ENCODE measurements around the gene RERG.

Gene RERG, protein sequence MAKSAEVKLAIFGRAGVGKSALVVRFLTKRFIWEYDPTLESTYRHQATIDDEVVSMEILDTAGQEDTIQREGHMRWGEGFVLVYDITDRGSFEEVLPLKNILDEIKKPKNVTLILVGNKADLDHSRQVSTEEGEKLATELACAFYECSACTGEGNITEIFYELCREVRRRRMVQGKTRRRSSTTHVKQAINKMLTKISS

DNA sequence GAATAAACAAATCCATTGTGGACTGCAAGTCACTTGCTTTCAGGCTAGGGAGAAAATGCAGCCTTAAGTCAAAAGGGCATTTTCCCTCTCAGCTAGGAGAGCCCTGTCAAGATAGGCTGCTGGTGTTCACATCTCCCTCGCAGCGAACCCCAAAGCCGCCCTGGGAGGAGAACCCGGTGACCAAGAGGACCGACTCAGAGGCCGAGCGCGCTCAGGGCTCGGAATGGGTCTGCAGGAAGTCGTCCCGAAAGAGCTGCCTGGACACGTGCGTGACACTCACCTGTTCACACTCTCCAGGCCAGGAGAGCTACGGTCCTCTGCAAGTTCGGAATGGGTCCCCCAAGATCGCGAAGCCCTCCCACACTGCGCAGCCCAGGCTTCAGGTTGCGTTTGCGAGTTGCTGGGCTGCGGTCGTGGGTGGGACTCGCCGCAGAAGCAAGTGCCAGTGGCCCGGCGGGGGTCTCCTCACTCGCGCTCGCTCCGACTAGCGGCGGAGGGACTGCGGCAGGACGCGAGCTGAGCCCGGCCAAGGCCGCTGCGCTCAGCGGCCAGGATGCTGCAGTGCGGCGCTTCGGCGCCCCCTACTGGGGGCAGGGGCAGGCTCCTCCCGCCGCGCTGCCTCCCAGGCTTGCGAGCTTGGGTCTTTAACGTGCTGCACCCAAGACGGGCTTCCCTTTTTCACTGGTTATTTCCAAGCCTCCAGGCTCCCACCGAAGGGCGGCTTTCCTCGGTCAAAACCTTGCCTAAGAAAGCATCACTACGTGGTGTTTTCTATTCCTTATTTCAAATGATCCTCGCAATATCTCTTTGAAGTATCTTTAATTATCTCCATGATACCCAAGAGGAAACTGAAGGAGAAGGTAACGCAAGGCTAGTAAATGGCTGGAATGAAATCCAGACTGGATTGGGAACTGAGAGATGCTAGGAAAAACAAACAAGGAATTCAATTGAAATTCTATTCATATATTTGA, at the start of gene RERG:
TSS of gene RERG (minus strand) at position 503 of the 971 bp plus-strand sequence. CDS start 3,928 bp downstream, outside the sequence.
- TF ChIP-seq, protein P1, sequence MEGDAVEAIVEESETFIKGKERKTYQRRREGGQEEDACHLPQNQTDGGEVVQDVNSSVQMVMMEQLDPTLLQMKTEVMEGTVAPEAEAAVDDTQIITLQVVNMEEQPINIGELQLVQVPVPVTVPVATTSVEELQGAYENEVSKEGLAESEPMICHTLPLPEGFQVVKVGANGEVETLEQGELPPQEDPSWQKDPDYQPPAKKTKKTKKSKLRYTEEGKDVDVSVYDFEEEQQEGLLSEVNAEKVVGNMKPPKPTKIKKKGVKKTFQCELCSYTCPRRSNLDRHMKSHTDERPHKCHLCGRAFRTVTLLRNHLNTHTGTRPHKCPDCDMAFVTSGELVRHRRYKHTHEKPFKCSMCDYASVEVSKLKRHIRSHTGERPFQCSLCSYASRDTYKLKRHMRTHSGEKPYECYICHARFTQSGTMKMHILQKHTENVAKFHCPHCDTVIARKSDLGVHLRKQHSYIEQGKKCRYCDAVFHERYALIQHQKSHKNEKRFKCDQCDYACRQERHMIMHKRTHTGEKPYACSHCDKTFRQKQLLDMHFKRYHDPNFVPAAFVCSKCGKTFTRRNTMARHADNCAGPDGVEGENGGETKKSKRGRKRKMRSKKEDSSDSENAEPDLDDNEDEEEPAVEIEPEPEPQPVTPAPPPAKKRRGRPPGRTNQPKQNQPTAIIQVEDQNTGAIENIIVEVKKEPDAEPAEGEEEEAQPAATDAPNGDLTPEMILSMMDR (IDR thresholded peaks at IDR 0.05; ENCODE audit: insufficient read depth, low read depth, low read length, missing control alignments): peak; percentile 97
- peak; percentile 81 for DNase-seq (ENCODE audit: low read depth)
- no peak within 1 kb of the TSS for H3K4me3 ChIP-seq (ENCODE audit: low read depth, low read length)

DNA sequence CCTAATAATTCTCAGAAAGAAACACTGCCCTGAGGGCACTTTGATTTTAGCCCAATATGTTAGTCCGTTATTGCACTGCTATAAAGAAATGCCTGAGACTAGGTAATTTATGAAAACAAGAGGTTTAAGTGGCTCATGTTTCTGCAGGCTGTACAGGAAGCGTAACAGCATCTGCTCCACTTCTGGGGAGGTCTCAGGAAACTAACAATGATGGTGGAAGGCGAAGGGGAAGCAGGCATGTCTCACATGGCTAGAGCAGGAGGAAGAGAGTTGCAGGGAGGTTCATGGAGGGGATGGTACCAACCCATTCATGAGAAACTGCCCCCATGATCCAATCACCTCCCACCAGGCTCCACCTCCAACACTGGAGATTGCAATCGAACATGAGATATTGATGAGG, 49.4 kb upstream of the RERG start:
- H3K4me3 ChIP-seq (ENCODE audit: low read depth, low read length): no peak overlapping the region
- DNase-seq (ENCODE audit: low read depth): no peak
- TF ChIP-seq, protein P1 (IDR thresholded peaks at IDR 0.05; ENCODE audit: insufficient read depth, low read depth, low read length, missing control alignments): no peak

DNA sequence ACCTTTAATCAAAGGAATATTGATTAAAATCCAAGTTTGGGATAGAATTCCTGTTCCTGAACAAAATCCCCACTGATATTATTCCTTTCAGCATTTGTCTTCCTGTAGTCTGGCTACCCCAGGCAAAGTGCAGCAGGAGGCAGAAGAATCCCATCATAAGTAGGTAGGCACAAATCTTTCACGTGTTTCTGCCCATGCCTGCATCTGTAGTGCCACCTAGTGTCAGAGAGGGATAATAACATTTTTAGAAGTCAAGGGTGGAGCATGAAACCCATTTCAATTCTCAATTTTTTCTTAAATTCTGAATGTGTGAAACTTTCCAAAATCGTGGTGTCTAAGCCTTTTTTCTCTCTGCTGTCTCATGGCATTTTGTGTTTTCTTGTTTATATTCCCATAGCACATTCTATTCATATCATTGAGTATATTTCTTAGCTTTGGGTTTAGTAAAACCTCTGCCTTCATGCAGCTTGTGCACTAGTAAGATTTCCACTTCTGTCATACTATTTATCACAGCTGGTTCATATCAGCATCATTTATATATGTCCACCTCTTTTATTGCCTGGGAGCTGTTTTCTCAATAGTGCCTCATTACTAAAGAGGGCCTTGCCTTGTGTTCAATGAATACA, 47.8 kb upstream of the RERG start:
- TF ChIP-seq, protein P1 (IDR thresholded peaks at IDR 0.05; ENCODE audit: insufficient read depth, low read depth, low read length, missing control alignments): peak; percentile 76

DNA sequence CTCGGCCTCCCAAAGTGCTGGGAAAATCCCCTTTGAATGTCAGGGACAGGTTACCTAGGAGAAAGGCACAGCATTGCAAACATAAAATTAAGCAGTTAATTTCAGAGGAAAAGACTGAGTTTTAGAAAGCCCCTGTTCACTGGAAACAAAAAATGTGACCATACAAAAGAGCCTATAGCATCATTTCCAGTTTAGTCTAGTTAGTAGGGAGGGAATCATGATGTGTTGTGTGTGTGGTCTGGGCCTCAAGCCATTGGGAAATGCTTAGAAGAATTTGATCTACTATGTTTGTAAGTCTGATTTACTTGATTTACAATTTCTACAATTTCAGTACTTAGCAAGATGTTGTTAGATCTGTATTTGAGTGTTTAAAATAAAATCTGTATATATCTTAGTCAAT, 47.1 kb upstream of the RERG start:
- H3K4me3 ChIP-seq (ENCODE audit: low read depth, low read length): no peak overlapping the region
- TF ChIP-seq, protein P1 (IDR thresholded peaks at IDR 0.05; ENCODE audit: insufficient read depth, low read depth, low read length, missing control alignments): no peak
- no peak for DNase-seq (ENCODE audit: low read depth)

More for the DNA sequence above, 47.8 kb upstream of the RERG start:
- DNase-seq (ENCODE audit: low read depth): peak; percentile 71
- no peak overlapping the region for H3K4me3 ChIP-seq (ENCODE audit: low read depth, low read length)

DNA sequence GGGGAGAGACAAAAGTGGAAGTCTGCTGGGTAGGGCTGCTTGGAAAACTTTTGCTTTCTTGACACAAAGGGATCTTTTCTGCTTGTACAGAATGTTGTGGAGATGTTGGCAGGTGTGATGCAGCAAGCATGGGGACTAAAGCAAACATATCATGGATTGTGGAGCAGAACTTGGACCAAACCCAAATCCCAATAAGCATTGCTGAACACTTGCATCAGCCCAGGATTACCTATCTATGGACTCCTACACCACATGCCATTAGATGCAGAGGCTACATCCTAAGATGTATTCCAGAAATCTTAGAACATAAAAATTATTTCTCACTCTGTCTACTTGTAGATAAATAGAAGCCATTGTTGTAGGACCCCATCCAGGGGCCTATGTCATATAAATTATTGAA, 44.7 kb upstream of the RERG start:
- no peak for DNase-seq (ENCODE audit: low read depth)
- no peak overlapping the region for H3K4me3 ChIP-seq (ENCODE audit: low read depth, low read length)
- TF ChIP-seq, protein P1 (IDR thresholded peaks at IDR 0.05; ENCODE audit: insufficient read depth, low read depth, low read length, missing control alignments): no peak

DNA sequence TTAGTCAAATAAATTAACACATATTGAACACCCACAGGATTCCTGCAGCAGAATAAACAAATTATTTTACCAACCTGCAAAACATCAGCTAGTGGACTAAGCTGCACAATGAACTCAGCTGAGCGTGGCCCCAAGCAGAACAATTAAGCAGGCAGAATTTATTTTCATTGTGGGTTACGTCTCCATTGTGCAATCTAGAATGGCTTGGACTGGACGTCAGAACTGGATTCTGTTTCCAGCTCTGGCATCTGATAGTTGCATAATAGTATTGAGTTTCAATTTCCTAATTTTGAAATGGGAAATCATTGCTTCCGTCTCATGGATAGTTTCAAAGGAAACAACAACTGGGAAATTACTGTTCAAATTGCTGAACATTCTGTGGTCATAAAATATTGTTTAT, 35.5 kb upstream of the RERG start:
- no peak overlapping the region for H3K4me3 ChIP-seq (ENCODE audit: low read depth, low read length)
- DNase-seq (ENCODE audit: low read depth): no peak

More for the DNA sequence above, 35.5 kb upstream of the RERG start:
- TF ChIP-seq, protein P1 (IDR thresholded peaks at IDR 0.05; ENCODE audit: insufficient read depth, low read depth, low read length, missing control alignments): no peak

Data from GM12865 (cell line).